Measurements from ENCODE around the gene SPINK4. TPM values are rescaled to one million over a fixed set of nuclear protein-coding genes. Genes with fewer than 3 reads are reported as not detected.

The SPINK4 gene
- total and polyA plus RNA-seq, 7 donors: 0.34 TPM; not detected in 6

DNA sequence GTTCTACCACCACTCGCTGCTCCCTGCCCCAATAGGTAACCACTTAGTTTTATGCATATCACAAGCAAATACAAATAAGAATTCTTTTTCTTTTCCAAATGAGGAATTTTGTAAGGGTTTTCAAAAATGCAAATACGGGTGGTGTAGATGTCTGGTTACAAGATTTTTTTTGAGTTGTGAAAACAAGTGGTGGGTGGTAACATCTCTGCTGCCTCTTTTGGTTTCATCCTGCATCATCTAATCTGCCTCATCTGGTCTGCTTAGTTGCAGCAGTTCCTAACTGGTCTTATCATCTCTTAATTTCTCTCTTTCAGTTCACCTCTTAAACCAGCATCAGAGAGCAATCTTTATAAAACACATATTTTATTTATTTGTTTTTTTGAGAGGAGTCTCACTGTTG lies 55.6 kb downstream of the SPINK4 start:
- intact Hi-C loops (cut with DNase I): no loop called here
- no peak for DNase-seq
- Histone ChIP-seq H3K4me1 (peaks cover 91% of the 10 kb centered on the region), H3K4me3 (peak overlapping the region; percentile 2), H3K36me3 (ENCODE audit: insufficient read depth in 1 of 2, low read depth in 1 of 2) (peaks cover 13 to 80% of the 10 kb centered on the region in 2 donors), H3K27ac (no peak overlapping the region), H3K27me3 (ENCODE audit: insufficient read depth in 3 of 3, low read length in 2 of 3) (no peaks in the 10 kb centered on the region), H3K9me3 (no peaks in the 10 kb centered on the region)
- no peak for ATAC-seq
- TF ChIP-seq CTCF (IDR thresholded peaks at IDR 0.05): no peak
- WGBS, 3 donors: 91 to 93% (median 91%) methylated on average over 2 of the region's 2 CpGs

- H3K36me3 ChIP-seq (ENCODE audit: insufficient read depth in 1 of 2, low read depth in 1 of 2): peaks cover 12 to 86% of the 10 kb centered on the region in 2 donors
- H3K4me1 ChIP-seq: peaks cover 87% of the 10 kb centered on the region
- ATAC-seq (peak in 3 of 4 donors; percentile 28 to 47 (median 41)), DNase-seq (peak in 1 of 2 donors; percentile 22)
- H3K9me3 ChIP-seq: no peaks in the 10 kb centered on the region
- no peak for TF ChIP-seq CTCF (IDR thresholded peaks at IDR 0.05)
- peak overlapping the region; percentile 63 for H3K27ac ChIP-seq
- H3K27me3 ChIP-seq (ENCODE audit: insufficient read depth in 3 of 3, low read length in 2 of 3): no peaks in the 10 kb centered on the region
- peak overlapping the region; percentile 19 for H3K4me3 ChIP-seq
- WGBS, 3 donors: 24 to 40% (median 28%) methylated on average over 1 of the region's 1 CpG
- intact Hi-C loops (cut with DNase I): no loop called here
These were observed 57.5 kb downstream of the SPINK4 start for GRCh38 chr9:33297432-33297831.

Other genes starting within 250 kb of the SPINK4 start
- gene APTX, start 238.5 kb upstream of the SPINK4 start, total RNA-seq: 10 to 100 TPM; 12.9 to 21.0 (median 14.9) TPM
- gene APTX, start 238.5 kb upstream of the SPINK4 start, polyA plus RNA-seq: 10 to 100 TPM; 14.3 to 37.7 (median 31.2) TPM
- gene DNAJA1, start 214.9 kb upstream of the SPINK4 start, total RNA-seq: 10 to 100 TPM; 41.7 to 88.3 (median 68.8) TPM
- gene DNAJA1, start 214.9 kb upstream of the SPINK4 start, polyA plus RNA-seq: 100 to 1,000 TPM in 1 of 3 donors, 10 to 100 TPM in 2; 46.9 to 135 (median 48.9) TPM
- 10 to 100 TPM; 15.4 to 18.4 (median 16.7) TPM for gene SMU1, start 163.5 kb upstream of the SPINK4 start, total RNA-seq
- gene SMU1, start 163.5 kb upstream of the SPINK4 start, polyA plus RNA-seq: 10 to 100 TPM in 2 of 3 donors, 1 to 10 TPM in 1; 8.4 to 15.5 (median 11.6) TPM
- gene B4GALT1, start 72.8 kb upstream of the SPINK4 start, total RNA-seq: 10 to 100 TPM; 22.3 to 28.1 (median 24.4) TPM
- 10 to 100 TPM; 13.0 to 21.9 (median 17.8) TPM for gene B4GALT1, start 72.8 kb upstream of the SPINK4 start, polyA plus RNA-seq
- gene BAG1, start 24.5 kb downstream of the SPINK4 start, total RNA-seq: 100 to 1,000 TPM; 125 to 253 (median 151) TPM
- 100 to 1,000 TPM; 265 to 371 (median 315) TPM for gene BAG1, start 24.5 kb downstream of the SPINK4 start, polyA plus RNA-seq
- 10 to 100 TPM; 28.7 to 41.1 (median 37.6) TPM for gene CHMP5, start 24.9 kb downstream of the SPINK4 start, total RNA-seq
- gene CHMP5, start 24.9 kb downstream of the SPINK4 start, polyA plus RNA-seq: 10 to 100 TPM; 31.9 to 80.4 (median 38.3) TPM
- gene NFX1, start 50.3 kb downstream of the SPINK4 start, total RNA-seq: 10 to 100 TPM; 33.8 to 59.2 (median 46.1) TPM
- 10 to 100 TPM; 20.9 to 33.4 (median 26.8) TPM for gene NFX1, start 50.3 kb downstream of the SPINK4 start, polyA plus RNA-seq
- gene AQP7, start 162.4 kb downstream of the SPINK4 start, total RNA-seq: 10 to 100 TPM in 3 of 4 donors, 1 to 10 TPM in 1; 8.6 to 45.0 (median 15.7) TPM
- gene AQP7, start 162.4 kb downstream of the SPINK4 start, polyA plus RNA-seq: 10 to 100 TPM in 2 of 3 donors, 1 to 10 TPM in 1; 8.6 to 10.8 (median 10.7) TPM
- 10 to 100 TPM in 2 of 4 donors, 1 to 10 TPM in 2; 4.7 to 12.0 (median 8.4) TPM for gene AQP3, start 207.4 kb downstream of the SPINK4 start, total RNA-seq
- gene AQP3, start 207.4 kb downstream of the SPINK4 start, polyA plus RNA-seq: 1 to 10 TPM; 2.5 to 3.6 (median 3.1) TPM
- gene NOL6, start 233.8 kb downstream of the SPINK4 start, total RNA-seq: 10 to 100 TPM; 18.8 to 39.9 (median 33.1) TPM
- gene NOL6, start 233.8 kb downstream of the SPINK4 start, polyA plus RNA-seq: 10 to 100 TPM; 24.6 to 37.2 (median 34.3) TPM